Left cardiac atrium (tissue), 4 donors: ENCODE measurements around the gene C1orf21. TPM values are rescaled to one million over a fixed set of nuclear protein-coding genes. Genes with fewer than 3 reads are reported as not detected.
A peak's percentile ranks its signal among the peaks of the same experiment; 100 is the strongest.

Source experiments
- ATAC-seq, 2 donors: fragments of 200-7000 bp; cut with Tn5 transposase; one replicate each; pipeline ENCODE4 v1.9.1; 2020; ENCODE audit warnings: mild to moderate bottlenecking in 2 of 2, moderate library complexity in 2 of 2
- DNase-seq: peaks from one replicate; pipeline ENCODE4 v3.0.0-alpha.2; 2020
- intact Hi-C, 2 donors: fragments of 100-400 bp; cut with DNase I; formaldehyde crosslinking; loops; one replicate each; pipeline versions ENCODE4 v1.14.1 to v1.15.1; 2022 to 2023
- total RNA-seq, 2 donors: library from RNA; stranded (reverse); fragmentation: NEBNext Ultra II Directional; extraction: Animal tissue kit (Norgen Biotek cat#: 25700); gene quantifications; one replicate each; pipeline ENCODE4 v1.2.1, GENCODE V29; 2021
- donor health status: DM: no; HTN: yes; CAD: no.
- donor health status: DM: no; HTN: yes; CAD: no; lungs with severe emphysema.
- donor health status: DM: yes; HTN: yes; CAD: no.
- donor health status: Dilated cardiomyopathy.

C1orf21 gene
- total RNA-seq, 2 donors from 2014 or later, result 61.3 to 80.7 TPM

DNA sequence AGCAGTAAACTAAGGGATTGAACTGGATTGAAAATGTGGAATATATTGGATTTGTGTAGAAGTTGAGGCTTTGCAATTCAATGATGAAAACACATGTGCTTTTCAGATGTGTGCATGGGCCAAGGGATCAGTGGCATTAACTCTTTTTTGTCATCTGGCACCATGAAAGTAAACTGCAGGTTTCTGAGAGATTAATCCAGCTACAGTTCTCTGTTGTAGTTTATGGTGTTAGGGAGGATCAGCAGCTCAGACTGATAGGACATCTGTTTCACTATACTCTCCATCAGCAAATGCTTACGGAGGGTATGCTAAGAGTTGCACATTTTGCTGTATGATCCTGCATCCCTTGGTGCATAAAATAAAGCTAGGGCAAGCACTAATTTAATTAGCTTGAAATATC is 82.6 kb downstream of the C1orf21 start:
- ATAC-seq, result no peak
- intact Hi-C loops, result loop anchor here in 1 of 2 donors (5.0 kb wide), 1 partner anchor 82 kb away; the partner anchor contains the start of gene C1orf21
- DNase-seq, result no peak

GRCh38 chr1:184471686-184472085 is 84.9 kb downstream of the C1orf21 start:
- intact Hi-C loops, result no loop called here
- no peak for DNase-seq
- no peak for ATAC-seq

DNA sequence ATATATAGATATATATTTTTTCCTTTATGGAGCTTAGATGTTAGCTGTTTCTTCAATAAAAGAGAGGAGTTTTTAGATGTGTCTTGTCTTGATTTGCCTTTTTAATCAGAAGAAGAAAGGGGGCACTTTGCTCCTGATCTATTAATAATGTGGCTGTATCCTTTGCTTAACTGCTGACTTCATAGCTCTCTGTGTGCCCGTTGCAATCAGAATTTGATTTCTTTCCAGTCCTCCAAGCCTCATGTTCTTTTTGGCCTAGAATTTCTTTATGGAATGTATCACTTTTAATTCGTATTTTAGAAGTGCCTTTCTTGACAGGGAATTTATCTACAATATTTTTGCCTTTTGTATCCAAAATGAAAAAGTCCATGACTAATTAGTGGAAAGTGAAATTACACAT is 85.3 kb downstream of the C1orf21 start:
- DNase-seq (no peak), ATAC-seq (peak in 1 of 2 donors; percentile 48)
- intact Hi-C loops, result no loop called here

GRCh38 chr1:184473176-184473966 is 86.5 kb downstream of the C1orf21 start:
- no peak for DNase-seq
- ATAC-seq, result no peak
- intact Hi-C loops, result no loop called here

GRCh38 chr1:184476187-184476586 is 89.4 kb downstream of the C1orf21 start:
- ATAC-seq, result no peak
- intact Hi-C loops, result no loop called here

GRCh38 chr1:184479435-184480167 is 92.8 kb downstream of the C1orf21 start:
- intact Hi-C loops, result no loop called here
- DNase-seq, result no peak
- ATAC-seq, result no peak

More at GRCh38 chr1:184476187-184476586, 89.4 kb downstream of the C1orf21 start:
- no peak for DNase-seq

GRCh38 chr1:184480736-184481135 is 93.9 kb downstream of the C1orf21 start:
- intact Hi-C loops, result no loop called here

DNA sequence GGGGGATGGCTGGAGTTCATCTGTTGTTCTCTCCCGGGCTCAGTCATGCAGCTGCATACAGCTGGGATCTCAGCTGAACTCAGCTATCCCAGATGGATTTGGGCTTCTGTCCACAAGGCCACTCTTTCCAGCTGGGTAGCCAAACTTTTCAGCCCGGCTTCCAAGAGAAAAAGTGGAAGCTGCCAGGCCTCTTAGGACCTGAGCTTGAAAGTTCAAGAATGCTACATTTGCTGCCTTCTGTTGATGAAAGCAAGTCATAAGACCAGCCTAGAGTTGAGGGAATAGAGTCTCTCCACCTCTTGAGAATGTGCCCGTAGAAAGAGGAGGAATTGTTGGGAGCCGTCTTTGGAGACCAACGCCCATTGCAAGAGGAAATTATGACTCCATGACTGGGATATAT is 95.3 kb downstream of the C1orf21 start:
- ATAC-seq (peak; percentile 75 to 76), DNase-seq (peak; percentile 72)
- intact Hi-C loops, result no loop called here

More at GRCh38 chr1:184480736-184481135, 93.9 kb downstream of the C1orf21 start:
- no peak for DNase-seq
- ATAC-seq, result no peak

- intact Hi-C loops, result no loop called here
- ATAC-seq, result peak; percentile 27 to 66
- peak; percentile 38 for DNase-seq
Observed at GRCh38 chr1:184483101-184483683, 96.4 kb downstream of the C1orf21 start.

- intact Hi-C loops, result no loop called here
- DNase-seq, result no peak
Observed at GRCh38 chr1:184485751-184486723, 99.2 kb downstream of the C1orf21 start.

DNA sequence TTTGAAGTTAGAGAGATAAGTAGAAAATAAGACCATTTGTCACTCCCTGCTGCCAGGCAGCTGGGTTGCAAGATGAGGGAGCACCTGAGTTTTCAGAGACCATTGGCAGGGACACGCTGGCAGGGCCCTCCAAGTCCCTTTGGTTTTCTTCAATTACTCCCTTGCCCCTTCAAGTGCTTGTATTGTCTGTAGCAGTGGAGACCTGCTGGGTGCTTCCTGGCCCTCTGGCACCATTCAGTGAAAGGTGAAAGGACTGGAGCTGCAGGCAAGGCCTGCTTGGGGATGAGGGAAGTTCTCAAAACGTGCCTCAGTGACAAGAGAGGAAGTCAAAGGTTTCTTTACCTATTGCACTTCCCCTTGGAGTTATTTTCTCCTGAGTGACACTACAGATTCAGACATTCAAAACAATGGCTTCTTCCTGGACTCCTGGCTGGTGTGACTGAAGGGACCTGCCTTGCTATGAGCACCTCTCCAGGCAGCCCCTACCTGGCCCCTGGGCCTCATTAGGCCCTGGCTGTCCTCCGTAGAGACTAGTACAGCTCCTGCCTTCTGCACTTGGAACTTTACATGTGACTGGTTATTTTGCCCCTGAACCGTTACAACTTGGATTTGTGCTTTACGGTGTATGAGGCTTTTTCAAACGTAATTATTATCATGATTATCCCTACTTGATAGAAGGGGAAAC is 100.1 kb downstream of the C1orf21 start:
- intact Hi-C loops, result no loop called here
- ATAC-seq (no peak), DNase-seq (no peak)

More at GRCh38 chr1:184485751-184486723, 99.2 kb downstream of the C1orf21 start:
- peak; percentile 50 to 68 for ATAC-seq

GRCh38 chr1:184487531-184488193 is 100.8 kb downstream of the C1orf21 start:
- ATAC-seq, result no peak
- no peak for DNase-seq
- intact Hi-C loops, result no loop called here

GRCh38 chr1:184489908-184490307 is 103.1 kb downstream of the C1orf21 start:
- no peak for ATAC-seq
- intact Hi-C loops, result loop anchor here in 1 of 2 donors (5.0 kb wide), 1 partner anchor 72 kb away; no protein-coding TSS in a partner anchor
- no peak for DNase-seq

GRCh38 chr1:184492536-184492935 is 105.7 kb downstream of the C1orf21 start:
- DNase-seq (no peak), ATAC-seq (peak in 1 of 2 donors; percentile 31)
- intact Hi-C loops, result loop anchor here in 1 of 2 donors (5.0 kb wide), 1 partner anchor 70 kb away; no protein-coding TSS in a partner anchor

DNA sequence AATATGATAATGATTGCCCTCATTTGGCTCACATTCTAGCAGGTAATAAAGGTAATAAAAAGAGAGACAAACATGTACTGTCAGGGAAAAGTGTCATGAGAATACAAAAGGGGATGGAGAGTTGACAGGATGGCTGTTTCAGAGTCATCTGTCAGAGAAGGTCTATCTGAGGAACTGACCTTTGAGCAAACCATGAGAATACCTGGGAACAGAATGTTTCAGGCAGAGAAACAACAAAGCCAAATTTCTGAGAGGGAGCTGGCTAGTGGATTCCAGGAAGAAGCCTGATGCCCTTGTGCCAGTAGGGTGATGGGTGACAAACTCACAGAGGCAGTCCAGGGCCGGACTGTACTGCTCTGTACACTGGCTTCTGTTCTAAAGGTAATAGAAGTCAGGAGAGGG is 107.2 kb downstream of the C1orf21 start:
- ATAC-seq (peak; percentile 42 to 59), DNase-seq (no peak)
- intact Hi-C loops, result loop anchor here in 1 of 2 donors (5.0 kb wide), 1 partner anchor 68 kb away; no protein-coding TSS in a partner anchor

GRCh38 chr1:184494929-184495328 is 108.1 kb downstream of the C1orf21 start:
- intact Hi-C loops, result loop anchor here in 1 of 2 donors (5.0 kb wide), 1 partner anchor 67 kb away; no protein-coding TSS in a partner anchor
- ATAC-seq, result no peak
- DNase-seq, result no peak

GRCh38 chr1:184497959-184498723 is 111.3 kb downstream of the C1orf21 start:
- intact Hi-C loops, result no loop called here
- ATAC-seq (no peak), DNase-seq (no peak)
